Large intestine (tissue), 3 donors: Measurements from ENCODE around the gene RIMBP2. TPM values are rescaled to one million over a fixed set of nuclear protein-coding genes. Genes with fewer than 3 reads are reported as not detected.

ENCODE experiments used
- DNase-seq, 2 donors: peaks; one replicate each; pipeline versions ENCODE4 v3.0.0 to v3.0.0-alpha.2; 2013
- H3K27ac ChIP-seq: one replicate; pipeline ENCODE4 v1.5.1; 2013; ENCODE audit warnings: low read length
- H3K27me3 ChIP-seq: 2 replicates; pipeline ENCODE4 v1.6.1; 2013; ENCODE audit warnings: low read length; ENCODE audit not compliant: control insufficient read depth, insufficient read depth
- H3K36me3 ChIP-seq: 2 replicates; pipeline ENCODE4 v1.6.1; 2013; ENCODE audit warnings: low read length; ENCODE audit not compliant: control insufficient read depth, insufficient read depth
- H3K4me1 ChIP-seq: one replicate; pipeline ENCODE4 v1.6.1; 2013; ENCODE audit warnings: low read length; ENCODE audit not compliant: control insufficient read depth, insufficient read depth
- H3K4me3 ChIP-seq: one replicate; pipeline ENCODE4 v1.5.1; 2013; ENCODE audit warnings: low read length
- H3K9me3 ChIP-seq: one replicate; pipeline ENCODE4 v1.6.1; 2013; ENCODE audit warnings: mild to moderate bottlenecking, low read depth, low read length, moderate library complexity; ENCODE audit not compliant: control insufficient read depth
- WGBS: methylation state at CpG from one replicate; pipeline ENCODE4 v1.1.5; 2013; ENCODE audit warnings: low lambda C conversion rate; ENCODE audit not compliant: insufficient coverage; 5-methylcytosine and 5-hydroxymethylcytosine counted together
- polyA plus RNA-seq: library from polyadenylated mRNA; unstranded; fragments of 120-200 nt; gene quantifications from one replicate; pipeline ENCODE4 v1.2.1, GENCODE V29; 2013

The RIMBP2 gene
- polyA plus RNA-seq, 1 donor: 22.7 TPM

- WGBS: no CpG with 5 or more reads among the region's 19 CpGs
- no peak for DNase-seq
- Histone ChIP-seq H3K27me3 (no peaks in the 10 kb centered on the region), H3K4me1 (no peaks in the 10 kb centered on the region), H3K27ac (no peak overlapping the region), H3K9me3 (peaks cover 34% of the 10 kb centered on the region), H3K36me3 (no peaks in the 10 kb centered on the region), H3K4me3 (no peak overlapping the region)
Observed at GRCh38 chr12:130438243-130438620, 277.9 kb downstream of the RIMBP2 start.

- H3K27ac ChIP-seq: no peak overlapping the region
- peaks cover 34% of the 10 kb centered on the region for H3K9me3 ChIP-seq
- H3K4me3 ChIP-seq: no peak overlapping the region
- H3K27me3 ChIP-seq: no peaks in the 10 kb centered on the region
- WGBS: no CpG with 5 or more reads among the region's 16 CpGs
- DNase-seq: no peak
- H3K4me1 ChIP-seq: no peaks in the 10 kb centered on the region
- H3K36me3 ChIP-seq: no peaks in the 10 kb centered on the region
Observed at GRCh38 chr12:130437555-130438242, 278.4 kb downstream of the RIMBP2 start.

GRCh38 chr12:130436741-130437501 lies 279.2 kb downstream of the RIMBP2 start:
- no CpG with 5 or more reads among the region's 47 CpGs for WGBS
- Histone ChIP-seq H3K4me3 (no peak overlapping the region), H3K9me3 (peaks cover 34% of the 10 kb centered on the region), H3K27me3 (no peaks in the 10 kb centered on the region), H3K4me1 (no peaks in the 10 kb centered on the region), H3K27ac (no peak overlapping the region), H3K36me3 (no peaks in the 10 kb centered on the region)
- no peak for DNase-seq

GRCh38 chr12:130435826-130436225 lies 280.3 kb downstream of the RIMBP2 start:
- no peak for DNase-seq
- Histone ChIP-seq H3K9me3 (peaks cover 34% of the 10 kb centered on the region), H3K4me3 (no peak overlapping the region), H3K27ac (no peak overlapping the region), H3K36me3 (no peaks in the 10 kb centered on the region), H3K27me3 (no peaks in the 10 kb centered on the region), H3K4me1 (no peaks in the 10 kb centered on the region)
- no CpG with 5 or more reads among the region's 17 CpGs for WGBS

GRCh38 chr12:130435331-130435730 lies 280.8 kb downstream of the RIMBP2 start:
- Histone ChIP-seq H3K27me3 (no peaks in the 10 kb centered on the region), H3K27ac (no peak overlapping the region), H3K36me3 (no peaks in the 10 kb centered on the region), H3K9me3 (peaks cover 33% of the 10 kb centered on the region), H3K4me1 (no peaks in the 10 kb centered on the region), H3K4me3 (no peak overlapping the region)
- no peak for DNase-seq
- no CpG with 5 or more reads among the region's 6 CpGs for WGBS

GRCh38 chr12:130434560-130434959 lies 281.5 kb downstream of the RIMBP2 start:
- peaks cover 25% of the 10 kb centered on the region for H3K9me3 ChIP-seq
- H3K4me3 ChIP-seq: no peak overlapping the region
- no peak for DNase-seq
- no peaks in the 10 kb centered on the region for H3K36me3 ChIP-seq
- WGBS: no CpG with 5 or more reads among the region's 22 CpGs
- H3K27me3 ChIP-seq: no peaks in the 10 kb centered on the region
- no peak overlapping the region for H3K27ac ChIP-seq
- no peaks in the 10 kb centered on the region for H3K4me1 ChIP-seq

GRCh38 chr12:130433834-130434233 lies 282.3 kb downstream of the RIMBP2 start:
- H3K27me3 ChIP-seq: no peaks in the 10 kb centered on the region
- H3K4me1 ChIP-seq: no peaks in the 10 kb centered on the region
- H3K36me3 ChIP-seq: no peaks in the 10 kb centered on the region
- no peak overlapping the region for H3K4me3 ChIP-seq
- 80% methylated on average over 1 of the region's 13 CpGs for WGBS
- no peak for DNase-seq
- H3K9me3 ChIP-seq: peaks cover 18% of the 10 kb centered on the region
- no peak overlapping the region for H3K27ac ChIP-seq

GRCh38 chr12:130433411-130433810 lies 282.7 kb downstream of the RIMBP2 start:
- Histone ChIP-seq H3K4me3 (no peak overlapping the region), H3K27me3 (no peaks in the 10 kb centered on the region), H3K36me3 (no peaks in the 10 kb centered on the region), H3K27ac (no peak overlapping the region), H3K9me3 (peaks cover 18% of the 10 kb centered on the region), H3K4me1 (no peaks in the 10 kb centered on the region)
- WGBS: 100% methylated on average over 2 of the region's 6 CpGs
- DNase-seq: no peak

GRCh38 chr12:130431176-130431575 lies 284.9 kb downstream of the RIMBP2 start:
- H3K4me1 ChIP-seq: no peaks in the 10 kb centered on the region
- H3K4me3 ChIP-seq: no peak overlapping the region
- H3K9me3 ChIP-seq: peaks cover 4% of the 10 kb centered on the region
- H3K36me3 ChIP-seq: no peaks in the 10 kb centered on the region
- 100% methylated on average over 1 of the region's 11 CpGs for WGBS
- no peak for DNase-seq
- no peaks in the 10 kb centered on the region for H3K27me3 ChIP-seq
- H3K27ac ChIP-seq: no peak overlapping the region

GRCh38 chr12:130429656-130430505 lies 286.2 kb downstream of the RIMBP2 start:
- Histone ChIP-seq H3K27ac (no peak overlapping the region), H3K4me1 (no peaks in the 10 kb centered on the region), H3K4me3 (no peak overlapping the region), H3K9me3 (peaks cover 4% of the 10 kb centered on the region), H3K36me3 (no peaks in the 10 kb centered on the region), H3K27me3 (no peaks in the 10 kb centered on the region)
- no CpG with 5 or more reads among the region's 24 CpGs for WGBS
- no peak for DNase-seq
